ENCODE measurements around the gene TIAL1.

The TIAL1 gene

DNA sequence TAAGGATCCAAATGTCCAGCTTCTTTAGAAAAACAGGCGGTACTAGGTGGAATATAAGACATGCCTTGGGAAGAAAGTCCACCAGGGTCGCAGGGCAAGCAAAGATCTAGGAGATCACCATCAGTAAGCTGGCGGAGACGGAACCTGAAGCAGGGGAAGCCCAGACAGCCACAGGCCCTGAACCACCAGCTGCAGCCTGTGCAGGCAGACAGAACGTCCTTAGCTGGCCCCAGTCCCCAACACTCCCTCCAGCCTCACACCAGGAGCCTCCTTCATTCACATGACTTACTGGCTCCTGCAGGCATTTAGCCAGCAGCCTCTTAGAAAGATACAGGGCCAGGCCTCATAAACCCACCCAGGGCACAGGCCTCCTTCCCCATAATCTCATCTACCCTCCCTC, 71.6 kb downstream of the TIAL1 start:
- TF ChIP-seq, protein P1, sequence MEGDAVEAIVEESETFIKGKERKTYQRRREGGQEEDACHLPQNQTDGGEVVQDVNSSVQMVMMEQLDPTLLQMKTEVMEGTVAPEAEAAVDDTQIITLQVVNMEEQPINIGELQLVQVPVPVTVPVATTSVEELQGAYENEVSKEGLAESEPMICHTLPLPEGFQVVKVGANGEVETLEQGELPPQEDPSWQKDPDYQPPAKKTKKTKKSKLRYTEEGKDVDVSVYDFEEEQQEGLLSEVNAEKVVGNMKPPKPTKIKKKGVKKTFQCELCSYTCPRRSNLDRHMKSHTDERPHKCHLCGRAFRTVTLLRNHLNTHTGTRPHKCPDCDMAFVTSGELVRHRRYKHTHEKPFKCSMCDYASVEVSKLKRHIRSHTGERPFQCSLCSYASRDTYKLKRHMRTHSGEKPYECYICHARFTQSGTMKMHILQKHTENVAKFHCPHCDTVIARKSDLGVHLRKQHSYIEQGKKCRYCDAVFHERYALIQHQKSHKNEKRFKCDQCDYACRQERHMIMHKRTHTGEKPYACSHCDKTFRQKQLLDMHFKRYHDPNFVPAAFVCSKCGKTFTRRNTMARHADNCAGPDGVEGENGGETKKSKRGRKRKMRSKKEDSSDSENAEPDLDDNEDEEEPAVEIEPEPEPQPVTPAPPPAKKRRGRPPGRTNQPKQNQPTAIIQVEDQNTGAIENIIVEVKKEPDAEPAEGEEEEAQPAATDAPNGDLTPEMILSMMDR (IDR thresholded peaks at IDR 0.05; ENCODE audit: insufficient read depth, low read length, poor library complexity, severe bottlenecking): no peak
- H3K27me3 ChIP-seq (replicated peaks; ENCODE audit: control insufficient read depth, insufficient read depth, low read length): no peaks in the 10 kb centered on the region
- peaks cover 25% of the 10 kb centered on the region for H3K36me3 ChIP-seq (ENCODE audit: control insufficient read depth, insufficient read depth, low read length)
- no peak overlapping the region for H3K4me3 ChIP-seq (replicated peaks; ENCODE audit: low read depth, low read length)
- DNase-seq (ENCODE audit: extremely low read depth, insufficient read length): no peak

DNA sequence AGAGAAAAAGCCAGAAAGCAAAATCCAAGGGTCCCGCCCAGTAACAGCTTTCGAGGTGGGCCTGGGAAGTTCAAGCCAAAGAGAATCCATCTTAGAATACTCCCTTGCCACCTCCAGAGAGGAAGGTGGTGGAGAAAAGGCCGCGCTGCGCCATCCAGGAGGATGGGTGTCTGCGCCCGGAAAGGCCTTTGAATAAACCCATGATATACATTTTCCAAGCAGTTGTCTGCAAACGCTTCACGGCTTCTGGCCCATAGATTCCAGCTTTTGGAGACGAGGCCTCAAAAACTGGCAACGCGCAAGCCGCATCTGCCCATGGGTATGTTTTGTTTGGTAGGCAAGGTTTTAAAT, 72.1 kb downstream of the TIAL1 start:
- H3K36me3 ChIP-seq (ENCODE audit: control insufficient read depth, insufficient read depth, low read length): peaks cover 25% of the 10 kb centered on the region

DNA sequence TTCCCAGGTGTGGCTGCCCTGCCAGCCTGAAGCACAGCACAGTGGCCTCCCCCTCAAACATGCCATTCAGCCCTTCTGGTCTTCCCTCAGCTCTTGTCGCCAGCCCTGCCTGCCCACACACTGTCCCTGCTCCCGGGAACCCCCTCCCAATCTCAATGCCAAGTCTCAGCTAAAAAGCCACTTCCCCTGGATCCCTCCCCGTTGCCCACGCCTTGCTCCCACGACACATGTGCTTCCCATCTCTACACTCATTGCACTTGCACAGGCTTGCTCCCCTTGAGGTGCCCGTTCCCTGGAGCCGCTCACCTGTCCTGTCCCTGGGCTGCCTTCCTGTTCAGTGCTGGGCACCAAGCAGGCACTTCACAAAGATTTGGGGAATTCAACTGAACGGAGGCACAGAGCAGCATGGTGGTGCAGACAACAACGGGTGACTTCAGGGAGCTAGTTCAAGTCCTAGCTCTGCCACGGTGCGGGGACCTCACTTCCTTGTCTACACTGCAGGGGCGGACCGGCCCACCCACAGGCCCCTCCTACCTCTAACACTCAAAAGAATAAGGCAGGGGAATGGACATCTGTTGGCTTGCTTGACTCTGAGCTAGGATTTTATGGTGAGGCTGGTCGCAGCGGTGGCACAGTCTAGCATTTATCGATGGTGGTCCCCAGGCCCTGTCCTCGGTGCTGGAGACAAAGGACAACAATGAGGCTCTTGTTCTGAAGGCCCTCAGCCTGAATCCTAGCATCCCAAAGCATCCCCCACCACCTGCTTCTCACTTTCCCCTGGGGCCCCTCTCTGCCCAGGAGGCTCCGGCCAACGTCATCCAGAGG, 72.7 kb downstream of the TIAL1 start:
- DNase-seq (ENCODE audit: extremely low read depth, insufficient read length): no peak
- Histone ChIP-seq H3K27me3 (replicated peaks; ENCODE audit: control insufficient read depth, insufficient read depth, low read length) (no peaks in the 10 kb centered on the region), H3K36me3 (ENCODE audit: control insufficient read depth, insufficient read depth, low read length) (peaks cover 25% of the 10 kb centered on the region), H3K4me3 (replicated peaks; ENCODE audit: low read depth, low read length) (no peak overlapping the region)
- TF ChIP-seq, protein P1 (IDR thresholded peaks at IDR 0.05; ENCODE audit: insufficient read depth, low read length, poor library complexity, severe bottlenecking): no peak

More for the DNA sequence above, 72.1 kb downstream of the TIAL1 start:
- H3K4me3 ChIP-seq (replicated peaks; ENCODE audit: low read depth, low read length): no peak overlapping the region
- TF ChIP-seq, protein P1 (IDR thresholded peaks at IDR 0.05; ENCODE audit: insufficient read depth, low read length, poor library complexity, severe bottlenecking): no peak
- DNase-seq (ENCODE audit: extremely low read depth, insufficient read length): no peak
- H3K27me3 ChIP-seq (replicated peaks; ENCODE audit: control insufficient read depth, insufficient read depth, low read length): no peaks in the 10 kb centered on the region

Data from GM06990 (cell line).